LNCAP (cell line): Measurements from ENCODE around the gene MGLL.

Experiments
- TF ChIP-seq, protein P1 (sequence below): fragments of 450-650 bp; IDR thresholded peaks from 2 replicates; pipeline ENCODE4 v1.5.1; 2017; ENCODE audit warnings: mild to moderate bottlenecking

Gene MGLL

GRCh38 chr3:127728417-127729015 is 93.8 kb downstream of the MGLL start:
- TF ChIP-seq, protein P1, sequence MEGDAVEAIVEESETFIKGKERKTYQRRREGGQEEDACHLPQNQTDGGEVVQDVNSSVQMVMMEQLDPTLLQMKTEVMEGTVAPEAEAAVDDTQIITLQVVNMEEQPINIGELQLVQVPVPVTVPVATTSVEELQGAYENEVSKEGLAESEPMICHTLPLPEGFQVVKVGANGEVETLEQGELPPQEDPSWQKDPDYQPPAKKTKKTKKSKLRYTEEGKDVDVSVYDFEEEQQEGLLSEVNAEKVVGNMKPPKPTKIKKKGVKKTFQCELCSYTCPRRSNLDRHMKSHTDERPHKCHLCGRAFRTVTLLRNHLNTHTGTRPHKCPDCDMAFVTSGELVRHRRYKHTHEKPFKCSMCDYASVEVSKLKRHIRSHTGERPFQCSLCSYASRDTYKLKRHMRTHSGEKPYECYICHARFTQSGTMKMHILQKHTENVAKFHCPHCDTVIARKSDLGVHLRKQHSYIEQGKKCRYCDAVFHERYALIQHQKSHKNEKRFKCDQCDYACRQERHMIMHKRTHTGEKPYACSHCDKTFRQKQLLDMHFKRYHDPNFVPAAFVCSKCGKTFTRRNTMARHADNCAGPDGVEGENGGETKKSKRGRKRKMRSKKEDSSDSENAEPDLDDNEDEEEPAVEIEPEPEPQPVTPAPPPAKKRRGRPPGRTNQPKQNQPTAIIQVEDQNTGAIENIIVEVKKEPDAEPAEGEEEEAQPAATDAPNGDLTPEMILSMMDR, result no peak

DNA sequence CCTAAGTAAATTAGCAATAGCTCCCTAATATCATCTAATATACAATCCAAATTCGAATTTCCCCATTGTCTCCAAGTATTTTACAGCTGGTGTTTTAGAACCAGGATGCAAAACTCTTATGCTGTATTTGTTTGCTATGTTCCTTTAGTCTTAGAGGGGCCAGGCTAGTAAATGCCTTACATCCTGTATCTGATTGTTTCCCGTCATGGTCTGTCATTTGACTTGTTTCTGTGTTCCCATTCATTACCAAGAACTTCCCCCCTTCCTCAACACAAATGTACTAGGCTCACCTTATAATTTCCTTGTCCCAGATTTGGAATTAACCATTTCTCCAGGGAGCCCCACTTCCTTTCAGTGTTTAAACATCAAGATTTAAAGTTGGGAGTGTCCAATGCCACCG is 95.4 kb downstream of the MGLL start:
- TF ChIP-seq, protein P1, result no peak

GRCh38 chr3:127723011-127723567 is 99.2 kb downstream of the MGLL start:
- TF ChIP-seq, protein P1, result no peak

GRCh38 chr3:127722091-127722784 is 100.1 kb downstream of the MGLL start:
- TF ChIP-seq, protein P1, result no peak

- TF ChIP-seq, protein P1, result no peak
Observed at GRCh38 chr3:127720985-127721935, 101.1 kb downstream of the MGLL start.

DNA sequence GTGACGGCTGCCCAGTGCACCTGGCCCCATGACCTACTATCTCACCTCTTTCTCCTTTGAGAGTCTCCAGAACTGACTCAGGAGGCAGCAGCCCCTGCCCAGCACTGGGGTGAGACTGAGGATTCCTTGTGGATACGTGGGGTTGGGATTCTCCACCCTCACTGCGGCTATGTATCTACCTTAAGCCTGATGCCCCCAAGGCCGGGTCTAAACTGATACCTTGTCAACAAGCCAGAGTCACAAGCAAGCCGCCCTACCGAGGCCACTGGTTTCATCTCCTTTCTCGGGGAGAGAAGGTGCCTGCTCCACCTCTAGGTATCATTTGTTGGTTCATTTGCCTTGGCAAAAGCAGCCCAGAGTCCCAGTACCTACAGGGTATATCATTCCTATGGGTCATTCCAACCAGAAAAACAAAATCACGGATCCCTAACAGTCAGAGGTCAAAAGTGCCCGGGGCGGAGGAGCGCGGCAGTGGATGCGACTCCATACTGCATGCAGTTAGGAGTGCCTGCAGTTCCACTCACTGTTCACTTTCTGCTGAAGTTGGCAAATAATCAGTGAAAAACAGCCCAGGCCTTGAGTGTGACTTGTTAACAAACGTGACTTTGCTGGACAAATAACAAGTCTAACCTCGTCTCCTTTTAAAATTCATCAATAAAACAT is 102.0 kb downstream of the MGLL start:
- TF ChIP-seq, protein P1, result no peak

GRCh38 chr3:127719369-127719768 is 102.9 kb downstream of the MGLL start:
- TF ChIP-seq, protein P1, result no peak
